ENCODE measurements around the gene BTG1.

BTG1 gene

DNA sequence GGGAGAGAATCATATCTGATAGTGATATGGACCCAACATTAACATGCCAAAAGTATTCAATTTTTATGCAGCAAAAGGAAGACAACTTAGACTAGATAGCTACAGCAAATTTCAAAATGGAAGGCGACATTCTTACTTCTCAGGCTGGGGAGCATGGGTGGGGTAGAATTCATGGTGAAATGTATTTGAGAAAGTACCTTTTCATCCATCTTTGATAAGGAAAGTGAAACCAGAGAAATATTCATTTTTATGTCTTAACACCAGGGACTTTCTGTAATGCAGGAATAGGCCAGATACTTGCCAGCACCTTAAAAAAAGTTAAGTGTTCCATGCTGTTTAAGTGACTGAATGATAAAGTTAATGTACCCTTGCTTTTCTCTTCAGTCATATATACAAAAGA is 13.4 kb downstream of the BTG1 start:
- no peak for DNase-seq

DNA sequence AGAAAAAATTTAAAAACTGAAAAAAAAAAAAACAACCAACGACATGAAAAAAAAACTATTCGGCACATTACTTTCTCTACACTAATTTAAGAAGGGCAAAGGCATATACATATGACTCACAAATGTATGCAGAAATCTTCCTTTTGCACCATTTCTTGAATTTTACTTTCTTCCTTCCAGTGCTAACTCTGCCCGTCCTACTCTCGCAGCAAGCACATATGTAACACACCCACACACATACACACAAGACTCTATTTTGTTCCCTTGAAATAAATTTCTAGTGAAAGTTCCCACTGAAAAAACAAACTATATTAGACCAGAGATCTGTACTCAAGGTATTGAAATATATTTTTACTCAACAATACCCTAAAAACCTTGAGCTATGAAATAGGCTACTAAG is 14.6 kb downstream of the BTG1 start:
- no peak for DNase-seq

DNA sequence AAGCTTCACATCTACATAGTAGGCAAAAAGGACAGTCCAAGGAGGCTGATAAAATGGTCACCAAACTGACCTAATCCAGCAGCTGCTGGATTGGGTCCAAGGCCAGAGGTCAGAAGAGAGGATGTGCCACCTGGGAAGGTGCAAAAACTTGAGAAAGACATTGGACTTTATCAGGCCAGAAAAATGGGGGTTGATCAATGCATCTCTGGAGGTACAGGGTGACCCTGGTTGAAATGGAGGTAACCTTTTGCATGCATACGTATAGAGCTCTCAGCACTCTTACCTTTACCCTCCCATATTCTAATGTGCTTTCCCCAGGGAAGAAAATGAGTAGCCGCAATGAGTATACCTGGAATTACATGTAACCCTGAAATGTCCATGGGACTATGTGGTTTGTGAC is 16.0 kb downstream of the BTG1 start:
- no peak for DNase-seq

DNA sequence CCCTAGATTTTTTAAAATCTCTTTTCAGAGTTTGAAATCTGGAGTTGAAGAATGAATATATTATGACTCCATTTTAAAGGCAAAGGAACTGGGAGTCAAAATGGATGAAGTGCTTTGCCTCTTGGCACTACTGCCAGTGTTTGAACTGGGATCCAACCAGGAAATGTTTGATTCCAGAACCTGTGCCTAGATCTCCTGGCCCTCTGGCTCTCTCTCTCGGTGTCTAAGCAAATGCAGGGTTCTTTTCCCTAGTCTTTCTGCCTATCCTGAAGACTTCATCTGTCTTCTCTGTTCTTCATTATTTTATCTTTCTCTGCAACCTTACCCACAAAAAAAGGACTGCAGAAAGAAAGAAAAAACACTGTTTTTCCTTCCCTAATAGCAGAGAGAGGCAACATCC is 17.0 kb downstream of the BTG1 start:
- no peak for DNase-seq

DNA sequence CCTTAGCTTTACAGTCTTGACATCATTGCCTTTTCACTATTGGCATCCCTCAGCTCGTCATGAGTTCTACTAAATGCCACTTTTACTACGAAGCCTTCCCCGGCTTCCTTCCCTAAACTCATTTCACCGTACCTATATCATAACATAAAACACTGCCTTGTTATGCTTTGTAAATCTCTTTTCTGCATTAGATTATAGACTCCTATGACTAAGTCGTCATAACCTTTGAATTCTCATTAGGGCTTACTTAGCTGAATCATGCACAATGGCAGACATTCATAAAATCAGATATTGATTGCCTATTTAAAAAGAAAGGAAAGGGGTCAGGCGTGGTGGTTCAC is 21.0 kb downstream of the BTG1 start:
- DNase-seq = no peak

DNA sequence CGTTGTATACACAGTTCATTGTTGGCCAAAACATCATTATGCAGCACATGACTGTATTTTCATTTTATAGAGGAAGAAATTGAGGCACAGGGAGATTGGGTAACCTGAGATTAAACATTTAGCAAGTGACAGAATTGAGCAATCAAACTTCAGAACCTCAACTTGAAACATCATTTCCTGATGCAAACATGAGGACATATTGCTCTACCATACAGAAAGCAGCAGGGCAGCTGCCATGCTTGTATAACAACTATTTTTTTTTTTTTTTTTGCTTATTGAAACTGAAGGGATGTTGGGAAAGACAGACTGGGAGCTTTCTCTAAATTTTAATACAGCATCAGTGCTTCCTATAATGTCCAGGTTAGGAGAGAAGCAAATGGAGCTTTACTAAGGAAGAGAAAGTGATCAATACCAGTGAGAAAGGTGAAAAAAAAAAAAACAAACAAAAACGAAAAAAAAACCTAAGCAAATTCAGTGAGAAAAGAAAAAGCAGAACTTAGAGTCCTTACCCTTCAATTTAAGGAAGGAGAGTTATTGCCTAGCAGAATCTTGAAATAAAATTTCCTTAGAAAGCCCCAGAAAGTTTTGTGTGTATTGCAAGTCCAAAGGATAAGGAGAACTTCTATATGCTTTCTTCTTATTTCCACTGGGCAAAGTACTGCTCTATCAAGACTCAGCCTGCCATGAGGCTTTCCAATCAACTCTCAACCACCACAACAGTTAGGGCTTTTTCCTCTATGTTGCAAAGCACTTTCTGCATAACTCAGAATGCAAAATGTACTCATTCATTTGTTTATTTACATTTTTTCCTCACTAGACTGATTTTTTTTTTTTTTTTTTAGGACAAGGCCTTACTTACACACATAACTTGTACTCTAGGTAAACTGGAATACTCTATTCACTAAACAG is 21.6 kb downstream of the BTG1 start:
- DNase-seq = no peak

DNA sequence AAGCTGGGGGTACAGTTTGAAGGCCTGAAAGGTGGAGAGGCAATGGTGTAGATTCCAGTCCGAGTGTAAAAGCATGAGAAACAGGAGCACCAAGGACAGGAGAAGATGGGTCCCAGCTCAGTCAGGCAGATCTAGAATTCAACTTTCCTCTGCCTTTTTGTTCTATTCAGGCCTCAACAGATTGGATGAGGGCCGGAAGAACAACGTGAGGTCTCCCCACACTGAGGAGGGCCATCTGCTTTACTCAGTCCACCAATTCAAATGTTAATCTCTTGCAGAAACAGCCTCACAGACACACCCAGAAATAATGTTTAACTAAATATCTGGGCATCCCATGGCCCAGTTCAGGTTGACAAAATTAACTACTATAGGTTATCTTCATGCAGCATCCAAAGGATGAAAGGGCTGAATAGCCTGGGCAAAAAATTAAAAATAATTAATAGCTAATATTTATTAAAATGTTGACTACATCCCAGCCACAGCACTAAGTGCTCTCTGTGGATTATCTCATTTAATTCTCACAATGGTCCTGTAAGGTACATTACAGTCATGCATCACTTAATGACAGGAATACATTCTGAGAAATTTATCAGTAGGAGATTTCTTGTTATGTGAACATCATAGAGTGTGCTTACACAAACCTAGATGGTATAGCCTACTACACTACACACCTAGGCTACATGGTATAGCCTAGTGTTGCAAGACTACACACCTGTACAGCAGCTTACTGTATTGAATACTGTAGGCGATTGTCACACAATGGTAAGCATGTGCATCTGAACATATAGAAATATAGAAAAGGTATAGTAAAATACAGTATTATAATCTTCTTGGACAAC is 22.5 kb downstream of the BTG1 start:
- no peak for DNase-seq

DNA sequence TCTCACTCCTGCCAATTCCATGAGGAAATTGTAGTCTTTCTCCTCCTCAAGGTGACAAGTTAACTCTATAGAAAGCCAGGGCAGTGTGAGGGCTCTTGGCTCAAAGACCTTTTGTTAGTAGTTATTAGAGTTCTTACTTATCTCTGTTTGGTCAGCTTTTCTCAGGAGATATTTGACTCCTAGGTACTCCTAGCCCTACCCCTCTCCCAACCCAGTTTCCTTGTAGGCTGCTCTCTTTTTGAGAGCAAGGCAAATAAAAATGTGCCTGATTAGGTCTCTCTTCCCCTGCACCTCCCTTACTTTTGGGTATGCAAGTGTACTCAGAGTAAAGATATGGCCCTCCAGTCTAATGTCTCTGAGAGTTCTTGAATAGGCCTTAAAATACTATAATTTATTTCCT is 23.8 kb downstream of the BTG1 start:
- no peak for DNase-seq

DNA sequence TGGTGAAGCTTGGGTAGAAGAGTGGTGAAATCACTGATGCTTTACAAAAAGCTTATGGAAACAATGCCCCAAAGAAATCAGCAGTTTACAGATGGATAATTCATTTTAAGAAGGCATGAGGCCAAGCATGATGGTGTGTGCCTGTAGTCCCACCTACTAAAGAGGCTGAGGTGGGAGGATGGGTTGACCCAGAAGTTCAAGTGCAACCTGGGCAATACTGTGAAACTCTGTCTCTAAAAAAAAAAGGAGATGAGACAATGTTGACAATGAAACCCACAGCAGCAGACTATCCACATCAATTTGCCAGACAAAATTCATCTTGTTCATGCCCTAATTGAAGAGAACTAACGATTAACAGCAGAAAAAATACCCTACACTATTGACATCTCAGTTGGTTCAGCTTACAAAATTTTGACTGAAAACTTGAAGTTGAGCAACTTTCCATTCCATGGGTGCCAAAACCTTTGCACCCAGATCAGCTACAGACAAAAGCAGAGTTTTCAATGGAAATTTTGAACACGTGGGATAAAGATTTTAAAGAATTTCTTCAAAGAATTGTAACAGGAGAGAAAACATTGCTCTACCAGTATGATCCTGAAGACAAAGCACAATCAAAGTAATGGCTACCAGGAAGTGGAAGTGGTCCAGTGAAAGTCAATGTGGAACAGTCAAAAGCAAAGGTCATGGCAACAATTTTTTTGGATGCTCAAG is 26.7 kb downstream of the BTG1 start:
- no peak for DNase-seq

DNA sequence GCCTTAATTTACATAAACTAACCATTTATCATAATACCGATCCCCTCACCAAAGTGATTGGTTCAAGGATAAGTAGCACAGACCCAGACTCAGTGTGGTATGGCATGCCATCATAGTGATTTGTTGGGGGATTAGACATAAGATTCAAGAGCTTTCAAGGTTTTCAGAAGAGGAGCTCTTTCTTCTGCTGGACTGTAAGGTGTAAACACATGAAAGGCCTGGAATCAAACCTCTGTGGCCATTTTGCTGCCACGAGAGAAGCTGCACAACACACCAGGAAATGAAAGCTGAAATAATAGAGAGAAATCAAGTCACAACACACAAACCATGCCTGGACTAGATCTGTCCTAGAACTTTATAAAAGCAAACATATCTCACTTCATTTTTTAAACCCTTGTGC is 30.8 kb downstream of the BTG1 start:
- DNase-seq = no peak

DNA sequence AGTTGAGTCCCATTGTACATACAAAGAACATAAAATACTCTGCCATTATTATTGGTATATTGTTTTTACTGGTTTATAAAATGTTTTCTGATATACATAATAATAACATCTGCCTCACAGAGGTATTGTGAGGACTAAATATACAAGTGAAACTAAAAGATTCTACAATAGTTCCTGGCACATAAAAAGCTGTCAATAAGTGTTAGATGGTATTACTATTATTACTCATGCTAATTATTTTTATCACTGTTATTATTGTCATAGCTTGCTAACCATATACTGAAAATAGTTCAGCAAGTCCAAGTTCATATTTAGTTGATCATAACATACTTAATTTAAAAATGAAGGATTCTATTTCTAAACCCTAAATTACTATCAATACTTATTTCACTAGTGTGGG is 34.4 kb downstream of the BTG1 start:
- no peak for DNase-seq

DNA sequence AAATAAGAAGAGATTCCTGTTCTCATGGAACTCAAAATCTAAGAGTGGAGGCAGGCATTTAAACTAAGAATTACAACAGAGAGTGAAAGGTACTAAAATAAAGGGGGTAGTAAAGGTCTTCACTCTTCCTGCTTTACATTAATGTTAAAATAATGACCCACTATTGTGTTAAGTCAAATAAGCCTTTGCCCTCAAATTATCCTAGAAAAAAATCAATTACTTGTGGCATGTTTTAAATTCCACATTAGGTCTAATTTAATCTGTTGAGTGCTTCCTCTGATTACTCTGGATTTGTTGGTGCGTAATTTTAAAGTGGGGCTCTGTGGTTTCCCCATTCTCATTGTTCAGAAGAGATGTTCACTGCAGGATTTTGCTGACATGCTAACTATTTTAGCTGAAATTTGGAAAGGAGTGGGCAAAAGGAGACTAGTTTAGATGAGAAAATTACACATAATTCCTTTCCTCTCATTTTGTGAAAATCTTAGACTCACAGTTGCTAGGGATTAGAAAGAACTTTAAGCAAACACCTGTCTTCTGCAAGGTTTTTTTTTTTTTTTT is 35.5 kb downstream of the BTG1 start:
- DNase-seq = no peak

DNA sequence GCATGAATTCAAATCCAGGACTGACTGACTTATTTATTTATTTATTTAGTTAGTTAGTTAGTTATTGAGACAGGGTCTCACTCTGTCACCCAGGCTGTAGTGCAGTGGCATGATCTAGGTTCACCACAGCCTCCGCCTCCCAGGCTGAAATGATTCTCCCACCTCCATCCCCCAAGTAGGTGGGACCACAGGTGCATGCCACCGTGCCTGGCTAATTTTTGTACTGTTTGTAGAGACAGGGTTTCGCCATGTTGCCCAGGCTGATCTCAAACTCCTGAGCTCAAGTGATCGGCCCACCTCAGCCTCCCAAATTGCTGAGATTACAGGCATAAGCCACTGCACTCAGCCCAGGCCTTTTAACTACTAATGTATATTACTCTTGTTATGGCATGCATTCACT is 36.0 kb downstream of the BTG1 start:
- DNase-seq = no peak

DNA sequence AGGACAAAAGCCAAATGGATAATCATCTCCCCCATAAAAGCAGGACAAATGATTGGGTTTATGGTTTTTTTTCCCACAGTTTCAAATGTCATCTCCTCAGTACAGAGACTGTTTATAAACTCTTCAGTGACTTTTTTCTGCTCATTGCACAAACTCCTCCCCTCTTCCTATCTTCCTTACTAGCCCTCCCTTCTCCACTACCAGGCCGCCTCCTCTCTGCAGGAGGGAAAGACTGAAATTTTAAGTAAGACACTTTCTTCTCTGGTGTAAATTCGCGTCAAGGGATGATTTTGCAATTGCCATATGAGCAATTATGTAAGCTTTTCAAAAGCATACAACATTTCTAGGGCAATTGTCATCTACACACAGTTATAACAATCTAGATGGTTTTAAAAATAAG is 37.0 kb downstream of the BTG1 start:
- no peak for DNase-seq

DNA sequence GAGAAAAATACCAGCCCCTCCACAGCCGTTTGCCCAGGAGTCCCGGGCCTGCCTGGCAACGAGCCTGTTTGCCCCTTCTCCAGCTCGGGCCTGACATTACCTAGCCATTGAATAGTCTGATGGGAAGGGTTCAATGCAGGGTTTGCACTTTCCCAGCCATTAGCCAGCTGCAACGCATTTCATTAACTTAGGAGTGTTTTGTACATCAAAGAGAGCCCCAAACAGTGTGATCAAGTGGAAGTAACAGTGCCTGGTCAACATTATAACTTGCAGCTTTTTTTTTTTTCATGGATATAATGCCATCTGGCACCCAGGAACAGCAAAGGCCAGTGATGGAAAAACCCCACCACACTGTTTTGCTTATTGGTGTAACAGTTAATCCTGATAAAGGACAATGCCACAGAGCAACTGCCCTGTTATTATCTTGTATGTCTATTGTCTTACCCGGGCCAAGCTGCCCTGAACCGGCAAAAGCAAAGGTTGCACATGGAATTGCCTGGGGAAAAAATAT is 38.0 kb downstream of the BTG1 start:
- DNase-seq = no peak

DNA sequence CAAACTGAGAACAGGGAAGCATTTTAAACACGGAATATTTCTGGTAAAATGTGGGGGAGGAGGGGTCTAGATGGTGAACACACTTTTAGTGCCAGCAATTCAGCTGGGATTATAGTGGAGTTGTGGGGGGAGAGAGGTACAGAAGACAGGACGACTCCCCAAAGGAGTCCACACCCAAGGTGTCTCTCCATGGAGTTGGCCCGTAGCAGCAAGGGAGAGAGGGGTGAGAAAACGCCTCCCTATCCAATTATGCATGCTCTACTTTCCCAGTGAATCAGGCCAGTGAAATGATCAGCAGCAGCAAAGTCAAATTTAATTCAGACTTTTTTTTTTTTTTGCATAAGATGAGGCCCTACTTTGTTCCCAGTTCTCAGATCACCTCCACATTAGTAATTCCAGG is 38.6 kb downstream of the BTG1 start:
- DNase-seq = no peak

DNA sequence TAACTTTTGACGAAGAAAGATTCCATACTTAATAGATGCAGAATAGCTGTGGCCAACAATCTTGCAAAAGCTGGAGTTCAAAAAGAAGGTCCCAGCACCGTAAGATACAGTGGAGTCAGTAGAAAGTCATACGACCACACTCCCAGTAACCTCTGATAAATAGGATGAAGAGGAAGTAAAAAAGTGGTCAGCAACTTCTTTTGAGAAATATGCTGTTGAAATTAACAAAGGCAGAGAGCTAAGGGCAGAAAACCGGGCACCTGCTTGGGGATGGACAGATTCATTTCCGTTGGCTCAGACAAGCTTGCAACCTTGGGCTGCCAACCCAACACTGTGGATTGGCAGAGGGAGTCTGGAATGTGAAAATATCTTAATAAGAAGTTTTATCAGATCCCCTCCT is 40.0 kb downstream of the BTG1 start:
- no peak for DNase-seq

DNA sequence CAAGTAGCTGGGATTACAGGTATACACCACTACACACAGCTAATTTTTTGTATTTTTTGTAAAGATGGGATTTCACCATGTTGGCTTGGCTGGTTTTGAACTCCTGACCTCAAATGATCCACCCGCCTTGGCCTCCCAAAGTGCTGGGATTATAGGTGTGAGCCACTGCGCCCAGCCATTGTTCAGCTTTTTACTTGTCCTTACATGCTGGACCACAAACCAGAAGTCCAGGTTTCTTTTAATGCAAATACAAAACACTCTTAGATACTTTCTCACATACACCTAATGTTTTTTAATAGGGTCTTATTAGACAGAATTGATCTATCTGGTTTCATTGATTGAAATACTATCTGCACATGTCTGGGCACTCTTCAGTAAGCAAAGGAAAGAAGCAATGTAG is 40.5 kb downstream of the BTG1 start:
- no peak for DNase-seq

DNA sequence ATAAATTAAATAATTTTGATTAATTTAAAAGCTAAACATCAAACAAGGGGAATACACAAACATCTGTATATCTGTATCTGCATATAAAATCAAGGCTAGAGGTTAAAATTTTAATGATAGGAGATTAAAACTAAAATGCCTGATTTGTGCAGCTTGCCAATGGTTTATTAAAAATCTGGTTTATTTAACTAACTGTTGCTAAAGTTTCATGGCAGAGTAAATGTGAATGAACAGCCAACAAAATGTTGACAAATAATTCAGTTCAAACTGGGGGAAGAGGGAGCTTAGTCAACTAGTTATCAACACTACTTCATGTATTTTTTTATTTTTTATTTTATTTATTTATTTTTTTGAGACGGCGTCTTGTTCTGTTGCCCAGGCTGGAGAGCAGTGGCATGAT is 43.0 kb downstream of the BTG1 start:
- DNase-seq = no peak

DNA sequence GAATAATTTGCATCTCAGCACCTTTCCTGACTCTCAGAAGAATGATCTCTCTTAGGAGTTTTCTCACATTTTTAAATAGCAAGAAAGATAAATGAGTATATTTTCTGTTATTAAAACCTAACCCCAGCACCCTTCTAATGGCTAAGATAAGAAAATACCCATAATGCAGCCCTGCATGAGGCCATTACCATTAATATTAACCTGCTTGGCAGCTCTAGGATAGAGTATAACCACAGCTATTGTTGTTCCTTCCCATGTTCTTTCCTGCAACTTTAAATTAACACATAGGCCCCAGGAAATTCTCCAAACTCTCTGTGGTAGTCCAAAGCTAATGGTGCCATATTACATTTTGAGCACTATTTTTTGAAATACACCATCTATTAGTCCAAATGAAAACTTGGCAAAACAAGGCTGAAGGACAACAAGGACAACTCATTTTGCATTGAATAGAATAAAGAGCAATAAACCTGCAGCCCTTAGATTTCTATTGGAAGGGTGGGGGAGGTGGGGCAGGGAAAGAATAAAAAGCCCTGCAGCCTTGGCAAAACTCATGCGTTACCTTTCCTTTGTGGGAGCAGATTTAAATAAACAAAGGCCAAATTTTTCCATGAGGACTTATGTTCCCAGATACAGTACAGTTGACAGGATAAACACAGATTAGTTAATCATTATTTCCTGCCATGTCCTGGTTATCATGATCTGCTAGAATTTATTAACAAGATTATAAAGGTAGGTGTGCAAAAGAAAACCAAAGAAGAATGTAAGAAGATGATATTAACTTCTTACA is 46.9 kb downstream of the BTG1 start:
- DNase-seq = no peak

DNA sequence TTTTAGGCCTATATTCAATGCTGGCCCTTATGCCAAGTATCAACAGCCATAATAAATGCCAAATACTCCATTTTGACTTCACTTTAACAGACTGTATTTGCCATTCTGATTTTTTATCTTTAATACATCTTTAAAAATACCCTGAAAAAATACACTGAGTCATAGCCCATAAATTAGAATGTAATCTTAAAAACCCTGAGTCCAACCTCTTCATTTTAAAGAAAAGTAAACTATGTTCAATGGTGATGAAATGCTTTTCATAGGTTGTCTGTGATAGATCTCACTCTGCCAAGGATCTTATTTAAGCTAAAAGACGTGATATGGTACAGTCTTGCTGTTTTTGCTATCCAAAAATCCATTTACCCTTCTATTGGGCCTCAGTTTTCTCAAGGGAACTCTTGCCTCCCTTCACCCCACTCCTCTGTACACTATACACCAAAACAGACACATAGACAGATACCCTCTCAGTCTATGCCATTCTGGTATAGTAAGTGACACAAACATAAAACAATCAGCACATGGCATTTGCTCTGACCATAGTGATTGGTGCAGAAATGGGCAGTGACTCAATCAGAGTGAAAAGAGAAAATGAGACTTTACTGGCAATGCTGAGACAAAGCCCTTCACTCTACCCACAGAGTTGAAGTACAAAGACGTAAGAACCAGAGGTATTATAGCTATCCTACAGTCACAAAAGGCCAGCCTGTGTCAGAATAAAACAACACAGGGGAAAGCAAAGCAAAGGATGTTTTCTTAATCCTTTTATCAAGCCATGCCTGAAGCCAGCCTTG is 49.1 kb downstream of the BTG1 start:
- no peak for DNase-seq

DNA sequence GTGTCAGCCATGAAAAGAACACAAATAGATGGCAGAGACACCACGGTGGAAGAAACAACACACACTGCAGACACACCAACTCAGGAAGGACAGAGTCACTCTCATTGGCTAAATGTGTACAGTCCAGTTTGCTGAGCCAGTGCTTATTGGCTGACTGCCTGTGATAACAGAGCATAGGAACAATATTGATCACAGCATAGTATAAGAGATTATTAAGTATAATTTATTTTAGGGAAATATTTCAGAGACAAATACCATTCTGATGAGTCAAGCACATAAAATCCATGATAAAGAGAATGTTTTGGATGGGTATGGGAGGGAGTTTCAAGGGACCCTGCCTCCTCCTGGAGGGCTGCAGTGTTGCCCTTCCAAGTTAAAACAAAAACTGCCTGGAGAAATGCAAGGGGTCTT is 50.9 kb downstream of the BTG1 start:
- no peak for DNase-seq

Measured in NCI-H187 treated with DMSO at 0.1 percent for 48 hours (cell line).